ENCODE measurements around the gene RSPH6A. TPM values are rescaled to one million over a fixed set of nuclear protein-coding genes. Genes with fewer than 3 reads are reported as not detected.

The RSPH6A gene
- total RNA-seq, 4 donors from 2014 or later, result 0.50 to 8.9 (median 3.9) TPM

GRCh38 chr19:45791744-45792469, 23.2 kb downstream of the RSPH6A start:
- TF ChIP-seq POLR2A (IDR thresholded peaks at IDR 0.05), result no peak
- no peak for TF ChIP-seq CTCF (IDR thresholded peaks at IDR 0.05)
- no peaks in the 10 kb centered on the region for H3K9me3 ChIP-seq
- H3K27me3 ChIP-seq, result no peaks in the 10 kb centered on the region
- WGBS, 2 donors, result 6 to 18% methylated on average over 11 to 30 of the region's 31 CpGs
- peaks cover 9 to 18% of the 10 kb centered on the region in 2 donors for H3K4me1 ChIP-seq
- peak overlapping the region; percentile 27 to 52 (median 51) for H3K4me3 ChIP-seq (replicated peaks in 1 of 3)
- intact Hi-C loops (cut with DNase I), result no loop called here
- peaks cover 8 to 18% of the 10 kb centered on the region in 2 donors for H3K36me3 ChIP-seq
- no peak for DNase-seq
- peak overlapping the region in 2 of 3 donors; percentile 39 to 56 for H3K27ac ChIP-seq

GRCh38 chr19:45790942-45791341, 24.2 kb downstream of the RSPH6A start:
- no peak overlapping the region for H3K4me3 ChIP-seq (replicated peaks in 1 of 3)
- TF ChIP-seq CTCF (IDR thresholded peaks at IDR 0.05), result no peak
- no peak for TF ChIP-seq POLR2A (IDR thresholded peaks at IDR 0.05)
- WGBS, 2 donors, result 85 to 92% methylated on average over 8 of the region's 8 CpGs
- H3K27me3 ChIP-seq, result no peaks in the 10 kb centered on the region
- no peak overlapping the region for H3K27ac ChIP-seq
- H3K36me3 ChIP-seq, result peaks cover 18 to 27% of the 10 kb centered on the region in 2 donors
- H3K9me3 ChIP-seq, result no peaks in the 10 kb centered on the region
- DNase-seq, result no peak
- peaks cover 9 to 18% of the 10 kb centered on the region in 2 donors for H3K4me1 ChIP-seq
- intact Hi-C loops (cut with DNase I), result no loop called here

- no peak overlapping the region for H3K4me3 ChIP-seq (replicated peaks in 1 of 3)
- peaks cover 23 to 33% of the 10 kb centered on the region in 2 donors for H3K36me3 ChIP-seq
- intact Hi-C loops (cut with DNase I), result no loop called here
- no peak for TF ChIP-seq POLR2A (IDR thresholded peaks at IDR 0.05)
- no peak for TF ChIP-seq CTCF (IDR thresholded peaks at IDR 0.05)
- no peak overlapping the region for H3K27ac ChIP-seq
- H3K9me3 ChIP-seq, result no peaks in the 10 kb centered on the region
- WGBS, 2 donors, result 92 to 94% methylated on average over 15 of the region's 15 CpGs
- H3K27me3 ChIP-seq, result no peaks in the 10 kb centered on the region
- DNase-seq, result no peak
- peaks cover 9 to 18% of the 10 kb centered on the region in 2 donors for H3K4me1 ChIP-seq
These were observed 25.9 kb downstream of the RSPH6A start for GRCh38 chr19:45789035-45789786.

- Histone ChIP-seq H3K27ac (no peak overlapping the region), H3K9me3 (no peaks in the 10 kb centered on the region), H3K36me3 (peaks cover 23 to 33% of the 10 kb centered on the region in 2 donors), H3K4me1 (peaks cover 15 to 22% of the 10 kb centered on the region in 2 donors), H3K4me3 (replicated peaks in 1 of 3) (no peak overlapping the region), H3K27me3 (no peaks in the 10 kb centered on the region)
- intact Hi-C loops (cut with DNase I), result no loop called here
- 92 to 95% methylated on average over 11 to 15 of the region's 21 CpGs for WGBS, 2 donors
- TF ChIP-seq CTCF (IDR thresholded peaks at IDR 0.05), result no peak
- TF ChIP-seq POLR2A (IDR thresholded peaks at IDR 0.05), result no peak
- no peak for DNase-seq
These were observed 28.6 kb downstream of the RSPH6A start for GRCh38 chr19:45786533-45786894.
